Measurements from ENCODE around the gene CCDC71. TPM values are rescaled to one million over a fixed set of nuclear protein-coding genes. Genes with fewer than 3 reads are reported as not detected.

Gene CCDC71
- total RNA-seq, 1 experiment from 2014 or later, result 17.8 TPM

GRCh38 chr3:49131576-49131975 is 34.6 kb downstream of the CCDC71 start:
- peaks cover 22% of the 10 kb centered on the region for H3F3A ChIP-seq (ENCODE audit: insufficient read depth, low read depth)

GRCh38 chr3:49131040-49131439 is 35.1 kb downstream of the CCDC71 start:
- H3K9me3 ChIP-seq (ENCODE audit: insufficient read depth, low read depth), result no peaks in the 10 kb centered on the region
- POLR2A ChIA-PET (ENCODE audit: unreplicated experiment), result no interaction called here
- H3K36me3 ChIP-seq (ENCODE audit: low read depth), result no peaks in the 10 kb centered on the region
- peaks cover 18% of the 10 kb centered on the region for H3K79me2 ChIP-seq (ENCODE audit: low read depth)
- H3K9me2 ChIP-seq (ENCODE audit: insufficient read depth), result no peaks in the 10 kb centered on the region
- H3F3A ChIP-seq (ENCODE audit: insufficient read depth, low read depth), result peaks cover 22% of the 10 kb centered on the region
- CTCF ChIA-PET, result no interaction called here
- BruUV-seq (replicated peaks), result no TSS peak
- intact Hi-C loops (cut with micrococcal nuclease; ENCODE audit: unreplicated experiment), result no loop called here
- no peak for TF ChIP-seq CTCF (conservative IDR thresholded peaks at IDR 0.05)
- TF ChIP-seq EZH2 (IDR thresholded peaks at IDR 0.05; ENCODE audit: low read depth), result no peak
- H2AFZ ChIP-seq, result no peak overlapping the region
- peak overlapping the region; percentile 78; the same call in 1 of the 2 replicates for H3K4me3 ChIP-seq
- no peak for DNase-seq
- no peaks in the 10 kb centered on the region for H4K20me1 ChIP-seq (ENCODE audit: insufficient read depth)
- no peaks in the 10 kb centered on the region for H3K27me3 ChIP-seq (ENCODE audit: insufficient read depth, low read depth)
- peak overlapping the region; percentile 92; the same call in 1 of the 2 replicates for H3K27ac ChIP-seq
- H3K4me2 ChIP-seq, result peak overlapping the region; percentile 99
- H3K4me1 ChIP-seq (replicated peaks; ENCODE audit: insufficient read depth), result peaks cover 19% of the 10 kb centered on the region

More at GRCh38 chr3:49131576-49131975, 34.6 kb downstream of the CCDC71 start:
- no TSS peak for BruUV-seq (replicated peaks)
- no peaks in the 10 kb centered on the region for H3K27me3 ChIP-seq (ENCODE audit: insufficient read depth, low read depth)
- peak overlapping the region; percentile 92 for H3K27ac ChIP-seq
- no peaks in the 10 kb centered on the region for H3K9me2 ChIP-seq (ENCODE audit: insufficient read depth)
- peaks cover 19% of the 10 kb centered on the region for H3K4me1 ChIP-seq (replicated peaks; ENCODE audit: insufficient read depth)
- H3K9me3 ChIP-seq (ENCODE audit: insufficient read depth, low read depth), result no peaks in the 10 kb centered on the region
- H3K4me3 ChIP-seq, result peak overlapping the region; percentile 78
- no peaks in the 10 kb centered on the region for H3K36me3 ChIP-seq (ENCODE audit: low read depth)
- TF ChIP-seq CTCF (conservative IDR thresholded peaks at IDR 0.05) (no peak), EZH2 (IDR thresholded peaks at IDR 0.05; ENCODE audit: low read depth) (no peak)
- no peak overlapping the region for H2AFZ ChIP-seq
- H3K79me2 ChIP-seq (ENCODE audit: low read depth), result peaks cover 18% of the 10 kb centered on the region
- DNase-seq, result no peak
- ChIA-PET CTCF (no interaction called here), POLR2A (ENCODE audit: unreplicated experiment) (interaction anchor here (0.5 kb wide), 1 partner anchor 1215 kb away, joined by 14 read pairs; no protein-coding TSS in a partner anchor)
- peak overlapping the region; percentile 99 for H3K4me2 ChIP-seq
- intact Hi-C loops (cut with micrococcal nuclease; ENCODE audit: unreplicated experiment), result no loop called here
- no peaks in the 10 kb centered on the region for H4K20me1 ChIP-seq (ENCODE audit: insufficient read depth)

- no TSS peak for BruUV-seq (replicated peaks)
- Histone ChIP-seq H3K27ac (no peak overlapping the region), H3K9me3 (ENCODE audit: insufficient read depth, low read depth) (no peaks in the 10 kb centered on the region), H4K20me1 (ENCODE audit: insufficient read depth) (no peaks in the 10 kb centered on the region), H2AFZ (no peak overlapping the region), H3K4me1 (replicated peaks; ENCODE audit: insufficient read depth) (no peaks in the 10 kb centered on the region), H3K36me3 (ENCODE audit: low read depth) (no peaks in the 10 kb centered on the region), H3K4me3 (no peak overlapping the region), H3K9me2 (ENCODE audit: insufficient read depth) (no peaks in the 10 kb centered on the region), H3F3A (ENCODE audit: insufficient read depth, low read depth) (peaks cover 24% of the 10 kb centered on the region), H3K27me3 (ENCODE audit: insufficient read depth, low read depth) (no peaks in the 10 kb centered on the region), H3K4me2 (no peak overlapping the region), H3K79me2 (ENCODE audit: low read depth) (peaks cover 3% of the 10 kb centered on the region)
- intact Hi-C loops (cut with micrococcal nuclease; ENCODE audit: unreplicated experiment), result no loop called here
- DNase-seq, result no peak
- TF ChIP-seq EZH2 (IDR thresholded peaks at IDR 0.05; ENCODE audit: low read depth) (no peak), CTCF (conservative IDR thresholded peaks at IDR 0.05) (no peak)
- ChIA-PET CTCF (interaction anchor here (0.6 kb wide), 1 partner anchor 269 kb away, joined by 8 read pairs; no protein-coding TSS in a partner anchor), POLR2A (ENCODE audit: unreplicated experiment) (no interaction called here)
Observed at GRCh38 chr3:49124991-49125670, 41.0 kb downstream of the CCDC71 start.
